HepG2 (cell line): ENCODE data around the gene FIBP. TPM values are rescaled to one million over a fixed set of nuclear protein-coding genes. Genes with fewer than 3 reads are reported as not detected.

Experiments
- EHMT2 ChIP-seq: fragments of 200-600 bp; sonication (generic); IDR thresholded peaks from 2 replicates; pipeline ENCODE4 v1.7.0; 2017; ENCODE audit warnings: antibody characterized with exemption, low read depth, low read length, borderline replicate concordance
- FOXM1 ChIP-seq: sonication (generic); formaldehyde crosslinking; IDR thresholded peaks from 2 replicates; pipeline ENCODE4 v1.5.0; 2020; ENCODE audit warnings: missing genetic modification reagents
- HOXA5 ChIP-seq: sonication (generic); formaldehyde crosslinking; IDR thresholded peaks from 2 replicates; pipeline ENCODE4 v1.4.0; 2020; ENCODE audit warnings: missing genetic modification reagents
- IKZF5 ChIP-seq: IDR thresholded peaks from 2 replicates; pipeline ENCODE4 v1.6.1; 2018; ENCODE audit warnings: missing genetic modification reagents, mild to moderate bottlenecking, missing compliant biosample characterization
- KMT2A ChIP-seq: sonication (generic); formaldehyde crosslinking; IDR thresholded peaks from 2 replicates; pipeline ENCODE4 v1.4.0; 2020; ENCODE audit warnings: missing genetic modification reagents
- MED13 ChIP-seq: sonication (generic); formaldehyde crosslinking; IDR thresholded peaks from 2 replicates; pipeline ENCODE4 v1.5.0; 2020; ENCODE audit warnings: missing genetic modification reagents
- MTF2 ChIP-seq: sonication (generic); formaldehyde crosslinking; IDR thresholded peaks from 2 replicates; pipeline ENCODE4 v1.5.0; 2020; ENCODE audit warnings: missing genetic modification reagents, borderline replicate concordance
- NAIF1 ChIP-seq: sonication (generic); formaldehyde crosslinking; IDR thresholded peaks from 2 replicates; pipeline ENCODE4 v1.5.0; 2020; ENCODE audit warnings: mild to moderate bottlenecking, missing genetic modification reagents, borderline replicate concordance
- NCOA2 ChIP-seq: sonication (generic); formaldehyde crosslinking; IDR thresholded peaks from 2 replicates; pipeline ENCODE4 v1.8.0; 2022; ENCODE audit warnings: inconsistent platforms
- POGZ ChIP-seq: sonication (generic); formaldehyde crosslinking; IDR thresholded peaks from 2 replicates; pipeline ENCODE4 v1.4.0; 2020; ENCODE audit warnings: mild to moderate bottlenecking, missing genetic modification reagents
- SAFB2 ChIP-seq: sonication (generic); formaldehyde crosslinking; IDR thresholded peaks from 2 replicates; pipeline ENCODE4 v1.5.1; 2020; ENCODE audit warnings: missing genetic modification reagents, low read depth, mild to moderate bottlenecking, borderline replicate concordance
- SIX1 ChIP-seq: sonication (generic); formaldehyde crosslinking; IDR thresholded peaks from 2 replicates; pipeline ENCODE4 v1.4.0; 2020; ENCODE audit warnings: missing genetic modification reagents, borderline replicate concordance
- SNAPC5 ChIP-seq: sonication (generic); formaldehyde crosslinking; IDR thresholded peaks from 2 replicates; pipeline ENCODE4 v1.8.1; 2023; ENCODE audit warnings: mild to moderate bottlenecking, missing genetic modification reagents, borderline replicate concordance
- ZBTB37 ChIP-seq: sonication (generic); formaldehyde crosslinking; IDR thresholded peaks from 2 replicates; pipeline ENCODE4 v1.4.0; 2020; ENCODE audit warnings: mild to moderate bottlenecking, missing genetic modification reagents
- ZBTB49 ChIP-seq: sonication (generic); formaldehyde crosslinking; IDR thresholded peaks from 2 replicates; pipeline ENCODE4 v1.4.0; 2020; ENCODE audit warnings: missing genetic modification reagents, borderline replicate concordance
- ZNF136 ChIP-seq: sonication (generic); formaldehyde crosslinking; IDR thresholded peaks from 2 replicates; pipeline ENCODE4 v1.8.1; 2022; ENCODE audit warnings: low read depth, mild to moderate bottlenecking, moderate library complexity, missing genetic modification reagents
- ZNF253 ChIP-seq: sonication (generic); formaldehyde crosslinking; IDR thresholded peaks from 2 replicates; pipeline ENCODE4 v1.8.0; 2022; ENCODE audit warnings: mild to moderate bottlenecking, missing genetic modification reagents, borderline replicate concordance
- ZNF333 ChIP-seq: sonication (generic); formaldehyde crosslinking; IDR thresholded peaks from 2 replicates; pipeline ENCODE4 v1.4.0; 2020; ENCODE audit warnings: mild to moderate bottlenecking, missing genetic modification reagents, borderline replicate concordance
- ZNF576 ChIP-seq: sonication (generic); formaldehyde crosslinking; IDR thresholded peaks from 2 replicates; pipeline ENCODE4 v1.4.0; 2020; ENCODE audit warnings: mild to moderate bottlenecking, missing genetic modification reagents
- ZNF704 ChIP-seq: sonication (generic); formaldehyde crosslinking; IDR thresholded peaks from 2 replicates; pipeline ENCODE4 v1.8.1; 2023; ENCODE audit warnings: mild to moderate bottlenecking, inconsistent platforms, moderate library complexity, missing genetic modification reagents, borderline replicate concordance
- ZNF784 ChIP-seq: sonication (generic); formaldehyde crosslinking; IDR thresholded peaks from 2 replicates; pipeline ENCODE4 v1.5.1; 2020; ENCODE audit warnings: missing genetic modification reagents, mild to moderate bottlenecking, borderline replicate concordance
- ZNF790 ChIP-seq: sonication (generic); formaldehyde crosslinking; IDR thresholded peaks from 2 replicates; pipeline ENCODE4 v1.8.0; 2022; ENCODE audit warnings: missing genetic modification reagents, mild to moderate bottlenecking, borderline replicate concordance
- ZSCAN25 ChIP-seq: sonication (generic); formaldehyde crosslinking; IDR thresholded peaks from 2 replicates; pipeline ENCODE4 v1.8.0; 2022; ENCODE audit warnings: mild to moderate bottlenecking, missing genetic modification reagents
- polyA plus RNA-seq, 8 experiments: library from polyadenylated mRNA; depleted of rRNA in 3 of 8; stranded (reverse) in 7 of 8; unstranded in 1 of 8; fragments of >200 nt; fragmentation: Illumina TruSeq in 4 of 8; extraction: Trizol in 4 of 8; gene quantifications; 2 replicates each; pipeline versions ENCODE4 v1.2.1 to v1.2.3, GENCODE V29; 2011 to 2016; ENCODE audit warnings: low read depth in 4 of 8, missing spikeins in 1 of 8, mixed read lengths in 1 of 8; ENCODE audit not compliant: insufficient read depth in 1 of 8
- total RNA-seq, 5 experiments: library from RNA; depleted of rRNA; stranded (reverse); fragments of >200 nt; fragmentation: Illumina TruSeq; extraction: Trizol; gene quantifications; 2 replicates each; pipeline ENCODE4 v1.2.3, GENCODE V29; 2016; ENCODE audit warnings: low read depth in 1 of 5

FIBP gene
- total and polyA plus RNA-seq, 2 of the 13 experiments (the other 11 are each of a cell fraction or from before 2014, with no cell fraction given), result 42.9 to 62.1 TPM

- TF ChIP-seq ZNF784 (CRISPR knock-in tag), result peak; percentile 77; the same call in 1 of the 2 replicates
- TF ChIP-seq FOXM1 (CRISPR knock-in tag), result no peak
- TF ChIP-seq SIX1, result no peak
- TF ChIP-seq EHMT2, result no peak
- TF ChIP-seq HOXA5, result peak; percentile 95
- no peak; the same call in 1 of the 2 replicates for TF ChIP-seq SAFB2
- 0 out of 2 replicates have a peak, but pooled peaks have one; percentile 22 for TF ChIP-seq ZNF790
- no peak for TF ChIP-seq ZNF136 (CRISPR knock-in tag)
- TF ChIP-seq SNAPC5 (CRISPR knock-in tag), result no peak
- TF ChIP-seq MTF2 (CRISPR knock-in tag), result no peak
- TF ChIP-seq NAIF1, result no peak
- 0 out of 2 replicates have a peak, but pooled peaks have one; percentile 43 for TF ChIP-seq ZSCAN25 (CRISPR knock-in tag)
- peak; percentile 78; the same call in 1 of the 2 replicates for TF ChIP-seq KMT2A (CRISPR knock-in tag)
- no peak for TF ChIP-seq ZNF333 (CRISPR knock-in tag)
- no peak for TF ChIP-seq ZNF704
- TF ChIP-seq MED13 (CRISPR knock-in tag), result peak; percentile 74
- TF ChIP-seq ZBTB49 (CRISPR knock-in tag), result peak; percentile 88; the same call in 1 of the 2 replicates
- TF ChIP-seq ZNF576 (CRISPR knock-in tag), result no peak
- TF ChIP-seq ZBTB37 (CRISPR knock-in tag), result no peak
- TF ChIP-seq ZNF253 (CRISPR knock-in tag), result no peak
- peak; percentile 74; the same call in 1 of the 2 replicates for TF ChIP-seq IKZF5 (CRISPR knock-in tag)
- TF ChIP-seq NCOA2, result peak; percentile 79
- peak; percentile 79 for TF ChIP-seq POGZ (CRISPR knock-in tag)
Observed at GRCh38 chr11:65919141-65919572, 30.9 kb upstream of the FIBP start, which contains the start of gene DRAP1 (continued).
